GM23338 (cell line): ENCODE results near the gene CIAO2A. TPM values are rescaled to one million over a fixed set of nuclear protein-coding genes. Genes with fewer than 3 reads are reported as not detected.

Source experiments
- ATAC-seq: fragments of 200-7000 bp; cut with Tn5 transposase; 3 replicates; pipeline ENCODE4 v1.9.1; 2020
- DNase-seq: peaks from one replicate; pipeline ENCODE4 v3.0.0-alpha.2; 2015; ENCODE audit warnings: low spot score
- H2AFZ ChIP-seq: fragments of 200-600 bp; sonication (generic); 2 replicates; pipeline ENCODE4 v1.8.0; 2016; ENCODE audit warnings: antibody characterized with exemption, mild to moderate bottlenecking, moderate library complexity
- H3F3A ChIP-seq: fragments of 200-600 bp; sonication (generic); replicated peaks from 2 replicates; pipeline ENCODE4 v1.8.0; 2017; ENCODE audit warnings: antibody characterized with exemption, mixed run types, low read depth
- H3K27ac ChIP-seq: fragments of 200-600 bp; sonication (generic); 2 replicates; pipeline ENCODE4 v1.6.1; 2016; ENCODE audit warnings: low read depth
- H3K27me3 ChIP-seq: fragments of 200-600 bp; sonication (generic); 2 replicates; pipeline ENCODE4 v1.8.0; 2016; ENCODE audit warnings: mild to moderate bottlenecking, mixed run types, moderate library complexity; ENCODE audit not compliant: insufficient read depth
- H3K36me3 ChIP-seq: fragments of 200-600 bp; sonication (generic); 2 replicates; pipeline ENCODE4 v1.8.0; 2016; ENCODE audit warnings: mild to moderate bottlenecking; ENCODE audit not compliant: insufficient read depth
- H3K4me1 ChIP-seq: fragments of 200-600 bp; sonication (generic); 2 replicates; pipeline ENCODE4 v1.8.0; 2016; ENCODE audit warnings: mild to moderate bottlenecking, moderate library complexity; ENCODE audit not compliant: insufficient read depth
- H3K4me2 ChIP-seq: fragments of 200-600 bp; sonication (generic); 2 replicates; pipeline ENCODE4 v1.7.1; 2017; ENCODE audit warnings: mixed run types
- H3K4me3 ChIP-seq: fragments of 200-600 bp; sonication (generic); 2 replicates; pipeline ENCODE4 v1.6.1; 2016; ENCODE audit warnings: mixed run types
- H3K79me2 ChIP-seq: fragments of 200-600 bp; sonication (generic); replicated peaks from 2 replicates; pipeline ENCODE4 v1.8.0; 2017; ENCODE audit warnings: mild to moderate bottlenecking; ENCODE audit not compliant: insufficient read depth
- H3K9me2 ChIP-seq: fragments of 200-600 bp; sonication (generic); 2 replicates; pipeline ENCODE4 v1.8.0; 2017; ENCODE audit not compliant: insufficient read depth
- H4K20me1 ChIP-seq: fragments of 200-600 bp; sonication (generic); replicated peaks from 2 replicates; pipeline ENCODE4 v1.8.0; 2017; ENCODE audit warnings: mild to moderate bottlenecking; ENCODE audit not compliant: insufficient read depth
- H3K27ac Mint-ChIP-seq: 2 replicates; pipeline ENCODE4 v1.8.0; 2020; ENCODE audit warnings: inconsistent platforms, mild to moderate bottlenecking, moderate library complexity, mixed read lengths
- H3K27me3 Mint-ChIP-seq: 3 replicates; pipeline ENCODE4 v1.8.0; 2022; ENCODE audit warnings: low read depth, mild to moderate bottlenecking, moderate library complexity, mixed read lengths, inconsistent platforms; ENCODE audit not compliant: insufficient read depth, poor library complexity
- H3K36me3 Mint-ChIP-seq: 3 replicates; pipeline ENCODE4 v1.8.0; 2021; ENCODE audit warnings: low read depth, mild to moderate bottlenecking, inconsistent platforms, moderate library complexity, mixed read lengths
- H3K4me1 Mint-ChIP-seq: 3 replicates; pipeline ENCODE4 v1.8.0; 2020; ENCODE audit warnings: mild to moderate bottlenecking, inconsistent platforms, mixed read lengths
- H3K4me3 Mint-ChIP-seq: 3 replicates; pipeline ENCODE4 v1.8.0; 2021; ENCODE audit warnings: moderate library complexity, mild to moderate bottlenecking, inconsistent platforms, mixed read lengths
- H3K9me3 Mint-ChIP-seq: 3 replicates; pipeline ENCODE4 v1.8.0; 2020; ENCODE audit warnings: moderate library complexity, mild to moderate bottlenecking, inconsistent platforms, mixed read lengths
- NANOG ChIP-seq: IDR thresholded peaks from 2 replicates; pipeline ENCODE4 v1.6.1; 2016; ENCODE audit warnings: antibody characterized with exemption, borderline replicate concordance
- POLR2AphosphoS5 ChIP-seq: IDR thresholded peaks from 2 replicates; pipeline ENCODE4 v1.6.1; 2016; ENCODE audit warnings: antibody characterized with exemption, low read depth
- REST ChIP-seq: IDR thresholded peaks from one replicate; pipeline ENCODE4 v1.6.1; 2018; ENCODE audit warnings: antibody characterized with exemption; ENCODE audit not compliant: unreplicated experiment
- STAT1 ChIP-seq: IDR thresholded peaks from one replicate; pipeline ENCODE4 v1.6.1; 2016; ENCODE audit warnings: antibody characterized with exemption; ENCODE audit not compliant: unreplicated experiment
- ZNF331 ChIP-seq: fragments of 250-450 bp; sonication (Bioruptor Pico); IDR thresholded peaks from 2 replicates; pipeline ENCODE4 v1.5.0; 2020; ENCODE audit warnings: low read depth, mild to moderate bottlenecking, moderate library complexity
- polyA plus RNA-seq: library from polyadenylated mRNA; unstranded; fragments of >200 nt; fragmentation: Nextera tagmentation; extraction: Ambion mirVana; gene quantifications from 2 replicates; pipeline ENCODE4 v1.2.1, GENCODE V29; 2016
- total RNA-seq: library from RNA; depleted of rRNA; stranded (reverse); fragments of >200 nt; shearing (Covaris generic); gene quantifications from 2 replicates; pipeline ENCODE4 v1.2.3, GENCODE V29; 2014

Gene CIAO2A
- total and polyA plus RNA-seq, 2 experiments from 2014 or later: 132 to 318 TPM

GRCh38 chr15:64127521-64128270 is 34.1 kb upstream of the CIAO2A start (continued):
- no peak for TF ChIP-seq STAT1
- no peak for TF ChIP-seq REST
- no peak for TF ChIP-seq POLR2AphosphoS5
- no peak for TF ChIP-seq NANOG

DNA sequence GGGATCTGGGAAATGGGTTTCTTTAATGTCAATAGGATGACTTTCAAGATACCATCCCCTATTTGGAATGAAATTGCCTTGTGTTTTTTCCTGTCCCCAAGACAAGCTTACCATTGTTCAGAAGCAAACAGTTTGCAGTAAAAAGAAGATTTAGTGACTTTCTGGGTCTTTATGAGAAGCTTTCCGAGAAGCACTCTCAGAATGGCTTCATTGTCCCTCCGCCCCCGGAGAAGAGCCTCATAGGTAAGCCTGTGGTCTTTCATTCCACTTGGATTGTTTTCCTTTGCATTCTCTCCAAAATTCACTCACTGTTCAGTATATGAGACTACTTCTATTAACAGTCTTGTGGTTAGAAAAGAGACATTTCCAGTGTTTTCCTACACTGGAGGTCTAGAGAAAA is 32.3 kb upstream of the CIAO2A start:
- H3K36me3 Mint-ChIP-seq: peaks cover 38% of the 10 kb centered on the region
- H3K36me3 ChIP-seq: peaks cover 35% of the 10 kb centered on the region

More for the DNA sequence above, 32.3 kb upstream of the CIAO2A start:
- Histone ChIP-seq H3K9me2 (no peaks in the 10 kb centered on the region), H2AFZ (no peak overlapping the region), H3F3A (0 out of 2 replicates have a peak, but pooled peaks cover 6% of the 10 kb centered on the region), H4K20me1 (no peaks in the 10 kb centered on the region), H3K4me2 (no peak overlapping the region), H3K4me3 (no peak overlapping the region), H3K4me1 (no peaks in the 10 kb centered on the region), H3K27ac (no peak overlapping the region), H3K79me2 (no peaks in the 10 kb centered on the region), H3K27me3 (no peaks in the 10 kb centered on the region)
- no peak overlapping the region for H3K27ac Mint-ChIP-seq
- no peaks in the 10 kb centered on the region for H3K4me1 Mint-ChIP-seq
- H3K27me3 Mint-ChIP-seq: no peaks in the 10 kb centered on the region
- DNase-seq: no peak
- H3K4me3 Mint-ChIP-seq: no peak overlapping the region
- no peaks in the 10 kb centered on the region for H3K9me3 Mint-ChIP-seq
- ATAC-seq: no peak
- TF ChIP-seq ZNF331 (CRISPR knock-in tag) (no peak), REST (no peak)
